Superior temporal gyrus (tissue), 1 donor: ENCODE data around the gene HAPLN2.
"Not testable (repeated sequence)": the region's sequence is repeated elsewhere in the genome, so short reads cannot be mapped to it uniquely, and the experiment has no call there.

Experiments used
- DNase-seq: peaks from one replicate; pipeline ENCODE4 v3.0.0-alpha.2; 2016; ENCODE audit errors: extremely low spot score

HAPLN2 gene

DNA sequence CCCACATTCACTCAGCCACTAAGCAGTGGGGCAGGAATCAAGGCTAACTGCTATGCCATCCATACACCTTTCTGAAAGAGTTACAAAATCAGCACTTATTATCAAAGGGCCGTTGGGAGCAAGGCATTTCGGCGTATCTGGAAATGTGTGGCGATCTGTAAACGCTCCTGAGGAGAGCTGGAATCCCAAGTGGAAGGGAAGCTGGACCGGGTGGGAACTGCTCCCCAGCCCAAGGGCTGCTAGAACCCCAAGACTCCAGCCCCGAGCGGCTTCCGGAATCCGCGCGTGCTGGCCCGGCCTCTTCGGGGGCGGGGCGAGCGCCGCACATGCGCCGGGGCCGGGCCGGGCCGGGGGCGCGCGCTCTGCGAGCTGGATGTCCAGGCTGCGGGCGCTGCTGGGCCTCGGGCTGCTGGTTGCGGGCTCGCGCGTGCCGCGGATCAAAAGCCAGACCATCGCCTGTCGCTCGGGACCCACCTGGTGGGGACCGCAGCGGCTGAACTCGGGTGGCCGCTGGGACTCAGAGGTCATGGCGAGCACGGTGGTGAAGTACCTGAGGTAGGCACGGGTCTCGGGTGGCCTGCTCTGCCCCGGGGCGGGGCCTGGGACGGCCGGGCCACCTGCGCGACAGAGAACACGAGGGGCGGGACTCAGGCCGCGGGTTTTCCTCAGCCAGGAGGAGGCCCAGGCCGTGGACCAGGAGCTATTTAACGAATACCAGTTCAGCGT is 27.6 kb upstream of the HAPLN2 start, which contains the start of gene NAXE:
Gene NAXE (plus strand): TSS at position 345 of the 726 bp plus-strand sequence. CDS start 29 bp downstream, at position 374.
- DNase-seq: peak; percentile 82

GRCh38 chr1:156592158-156592909 is 26.9 kb upstream of the HAPLN2 start:
- no peak for DNase-seq

GRCh38 chr1:156592910-156593660 is 26.1 kb upstream of the HAPLN2 start:
- no peak for DNase-seq

DNA sequence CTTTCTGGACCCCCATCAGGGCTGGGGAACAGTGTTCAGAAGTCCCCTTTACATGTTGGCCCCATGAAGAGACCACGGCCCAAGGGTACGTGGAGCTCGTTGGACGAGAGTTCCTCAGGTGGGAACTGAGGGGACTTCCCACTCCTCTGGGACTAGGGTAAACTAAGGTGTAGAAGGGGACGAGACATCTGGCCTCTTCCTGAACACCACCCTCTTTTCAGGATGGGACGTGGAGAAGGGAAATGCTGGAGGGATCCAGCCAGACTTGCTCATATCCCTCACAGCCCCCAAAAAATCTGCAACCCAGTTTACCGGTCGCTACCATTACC is 25.6 kb upstream of the HAPLN2 start:
- no peak for DNase-seq

- peak; percentile 38 for DNase-seq
Measured at GRCh38 chr1:156594190-156594589, 25.0 kb upstream of the HAPLN2 start.

GRCh38 chr1:156595016-156595415 is 24.2 kb upstream of the HAPLN2 start:
- no peak for DNase-seq

DNA sequence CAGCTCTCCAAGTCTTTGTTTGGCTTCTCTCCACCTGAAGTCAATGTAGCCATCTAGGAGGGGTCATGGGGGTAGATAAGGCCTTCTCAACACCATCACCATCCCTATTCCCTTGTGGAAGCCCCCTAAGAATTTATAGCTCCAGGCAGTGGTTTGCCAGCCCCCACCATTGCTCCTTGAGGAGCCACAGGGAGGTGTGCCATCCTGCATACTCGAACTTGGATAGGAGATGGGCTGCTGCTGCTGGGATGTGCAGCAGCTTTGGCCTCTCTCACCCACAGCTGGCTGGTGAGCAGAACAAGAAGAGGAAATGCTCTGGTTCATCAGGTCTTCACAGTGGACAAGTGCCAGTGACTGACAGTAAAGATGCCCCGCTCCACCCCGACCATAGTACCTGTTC is 22.8 kb upstream of the HAPLN2 start:
- no peak for DNase-seq

DNA sequence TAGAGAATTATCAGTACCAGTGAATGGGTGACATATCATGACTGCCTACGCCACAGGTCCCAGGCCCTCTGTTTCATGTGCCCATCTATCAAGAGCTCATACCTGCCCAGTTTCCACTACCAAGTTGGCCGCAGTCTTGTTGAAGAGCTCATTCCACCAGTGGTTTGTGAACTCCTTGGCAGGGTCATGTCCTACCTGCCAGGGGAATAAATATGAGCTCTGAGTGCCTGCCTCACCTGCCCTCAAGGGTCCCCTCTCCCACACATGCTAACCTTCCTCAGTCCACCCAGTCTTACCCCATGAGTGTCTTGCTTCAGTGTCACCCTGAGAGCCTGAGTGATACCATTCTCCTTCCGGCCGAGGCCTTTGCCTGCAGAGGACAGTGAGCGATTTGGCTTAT is 21.1 kb upstream of the HAPLN2 start:
- DNase-seq: no peak

GRCh38 chr1:156598731-156599432 is 20.3 kb upstream of the HAPLN2 start:
- DNase-seq: no peak

- no peak for DNase-seq
Measured at GRCh38 chr1:156599811-156600210, 19.4 kb upstream of the HAPLN2 start.

DNA sequence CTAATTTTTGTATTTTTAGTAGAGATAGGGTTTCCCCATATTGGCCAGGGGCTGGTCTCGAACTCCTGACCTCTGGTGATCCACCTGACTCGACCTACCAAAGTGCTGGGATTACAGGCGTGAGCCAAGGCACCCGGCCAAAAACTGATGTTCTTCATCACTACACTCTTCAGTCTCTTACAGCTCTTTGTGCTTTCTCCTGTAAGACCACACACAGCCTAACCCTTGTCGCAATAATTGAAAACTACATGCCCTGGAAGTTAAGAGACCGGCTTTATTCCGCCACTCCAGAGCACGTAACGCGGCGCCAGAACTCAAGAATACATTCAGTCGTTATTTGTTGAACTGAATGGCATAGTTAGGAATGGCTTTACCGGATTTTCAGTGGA is 18.5 kb upstream of the HAPLN2 start:
- no peak for DNase-seq

DNA sequence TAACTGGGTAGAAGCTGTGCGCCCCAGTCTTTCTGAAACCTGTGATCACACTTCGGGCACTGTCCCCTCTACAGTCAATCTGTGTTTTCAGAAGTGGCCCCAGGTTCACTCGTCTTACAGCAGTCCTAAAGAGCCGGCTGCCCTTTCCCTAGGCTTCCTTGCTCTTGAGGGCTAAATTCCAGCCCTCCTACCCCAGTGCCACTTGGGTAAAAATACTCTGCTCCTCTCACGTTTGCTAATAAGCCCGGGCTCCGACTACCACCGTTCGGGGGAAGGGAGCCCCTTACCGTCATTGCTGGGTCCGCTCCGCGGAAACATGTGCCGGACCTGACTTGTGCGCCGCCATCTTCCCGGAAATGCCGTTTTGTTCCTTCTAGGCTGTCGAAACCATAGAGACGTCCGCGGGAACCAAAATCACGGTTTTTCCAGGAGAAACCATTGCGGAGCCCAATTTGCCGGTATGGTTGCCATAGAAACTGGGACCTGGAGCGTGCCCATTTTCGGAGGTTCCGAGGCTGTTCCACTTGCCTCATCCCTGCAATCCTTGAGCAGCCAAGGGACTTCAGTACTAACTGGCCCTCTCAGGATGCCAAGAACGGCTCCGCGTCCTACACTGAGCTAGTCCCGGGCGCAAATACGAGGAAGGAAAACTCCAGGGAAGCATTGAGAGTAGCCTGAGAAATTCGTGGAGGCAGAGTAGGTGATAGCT is 17.9 kb upstream of the HAPLN2 start, which contains the start of gene GPATCH4:
Gene GPATCH4 (minus strand): TSS at position 358 of the 709 bp plus-strand sequence.
- DNase-seq: peak; percentile 93

- no peak for DNase-seq
Measured at GRCh38 chr1:156601892-156602291, 17.3 kb upstream of the HAPLN2 start.

DNA sequence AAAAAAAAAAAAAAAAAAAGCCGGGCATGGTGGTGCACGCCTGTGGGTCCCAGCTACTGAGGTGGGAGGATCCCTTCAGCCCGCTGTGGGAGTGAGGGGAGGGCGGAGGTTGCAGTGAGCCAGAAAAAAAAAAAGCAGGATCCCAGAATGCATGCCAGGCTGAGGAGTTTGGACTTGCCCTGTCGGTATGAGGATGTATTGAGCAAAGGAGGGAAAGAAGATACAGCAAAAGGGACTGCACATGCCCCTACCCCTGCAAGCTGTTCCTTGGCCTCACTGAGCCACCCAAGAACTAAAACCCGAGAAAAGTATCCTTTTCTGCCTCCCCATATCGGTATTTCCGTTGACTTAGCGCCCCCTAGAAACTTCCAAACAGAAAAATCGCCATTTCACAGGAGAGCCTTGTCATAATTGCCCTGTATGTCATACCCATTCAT is 16.6 kb upstream of the HAPLN2 start:
- peak; percentile 55 for DNase-seq

- DNase-seq: not testable (repeated sequence)
Measured at GRCh38 chr1:156607344-156607743, 11.9 kb upstream of the HAPLN2 start.

- DNase-seq: peak; percentile 93
Measured at GRCh38 chr1:156608036-156608674, 11.1 kb upstream of the HAPLN2 start.

- peak; percentile 51 for DNase-seq
Measured at GRCh38 chr1:156608981-156609380, 10.2 kb upstream of the HAPLN2 start.

DNA sequence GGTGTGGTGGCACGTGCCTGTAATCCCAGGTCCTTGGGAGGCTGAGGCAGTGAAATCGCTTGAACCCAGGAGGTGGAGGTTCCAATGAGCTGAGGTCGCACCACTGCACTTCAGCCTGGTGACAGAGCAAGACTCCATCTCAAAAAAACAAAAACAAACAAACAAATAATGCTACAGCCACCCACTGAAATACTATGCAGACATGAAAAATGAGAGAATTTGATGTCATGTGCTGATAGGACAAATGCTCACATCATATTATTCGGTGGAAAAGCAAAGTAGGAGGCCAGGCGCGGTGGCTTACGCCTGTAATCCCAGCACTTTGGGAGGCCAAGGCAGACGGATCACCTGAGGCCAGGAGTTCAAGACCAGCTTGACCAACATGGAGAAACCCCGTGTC is 9.1 kb upstream of the HAPLN2 start:
- not testable (repeated sequence) for DNase-seq

DNA sequence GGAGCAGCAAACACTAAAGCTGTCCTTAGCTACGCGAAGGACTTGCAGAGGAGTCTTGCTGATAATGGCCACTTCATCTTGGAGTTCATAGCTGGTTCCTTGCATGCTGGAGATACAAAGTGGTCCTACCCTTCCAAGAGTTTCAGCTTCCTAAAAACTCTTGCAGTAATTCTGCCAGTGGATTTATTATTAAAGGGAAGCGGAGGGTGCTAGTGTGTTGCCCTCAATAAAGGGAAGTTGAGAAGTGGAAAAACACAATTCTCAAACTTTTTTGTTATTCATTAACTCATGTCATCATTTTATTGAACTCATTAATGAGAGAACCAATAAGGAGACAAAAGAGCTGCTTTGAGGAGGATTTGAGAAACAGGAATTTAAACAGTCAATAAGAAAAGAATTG is 6.5 kb upstream of the HAPLN2 start:
- DNase-seq: no peak

- DNase-seq: no peak
Measured at GRCh38 chr1:156615946-156616345, 3.3 kb upstream of the HAPLN2 start.

GRCh38 chr1:156616463-156616862 is 2.8 kb upstream of the HAPLN2 start:
- peak; percentile 97 for DNase-seq
